ENCODE data around the gene TSPAN15. TPM values are rescaled to one million over a fixed set of nuclear protein-coding genes. Genes with fewer than 3 reads are reported as not detected.

The TSPAN15 gene
- total and polyA plus RNA-seq, 2 donors (not counting 1 experiment from before 2014, with no cell fraction given): 0.56 to 2.6 TPM

DNA sequence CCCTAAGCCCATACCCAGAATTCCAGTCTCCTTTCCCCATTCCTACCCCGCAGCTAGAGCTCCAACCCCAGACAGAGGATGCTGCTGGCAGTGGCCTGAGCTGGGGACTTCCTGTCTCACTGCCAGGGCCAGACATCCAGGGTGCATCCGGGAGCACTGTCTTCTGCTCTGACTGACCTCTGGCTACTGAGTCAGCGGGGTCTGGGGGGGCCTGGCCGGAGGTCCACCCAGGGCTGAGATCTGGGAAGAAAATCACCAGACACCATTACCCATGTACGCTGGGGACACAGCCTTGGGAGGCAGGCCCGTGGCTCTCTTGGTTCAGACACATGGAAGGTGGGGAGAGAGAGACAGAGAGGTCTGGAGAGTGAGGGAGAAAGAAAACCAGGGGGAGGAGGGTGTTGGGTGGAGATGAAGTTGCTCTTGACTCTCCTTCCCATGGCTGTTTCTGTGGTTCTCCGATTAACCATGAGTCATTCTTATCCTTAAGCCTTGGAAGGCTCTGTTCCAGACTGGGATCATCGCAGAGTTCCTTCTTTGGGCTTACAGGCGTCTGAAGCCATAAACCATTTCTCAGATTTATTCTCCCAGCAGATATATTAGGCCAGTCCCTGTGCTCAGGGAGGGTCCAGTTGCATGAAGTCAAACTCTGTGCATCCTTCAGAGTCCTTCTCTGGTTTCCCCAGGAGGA lies 23.6 kb downstream of the TSPAN15 start:
- TF ChIP-seq EZH2 (IDR thresholded peaks at IDR 0.05; ENCODE audit: low read length, missing control alignments): no peak
- TF ChIP-seq, protein P1, sequence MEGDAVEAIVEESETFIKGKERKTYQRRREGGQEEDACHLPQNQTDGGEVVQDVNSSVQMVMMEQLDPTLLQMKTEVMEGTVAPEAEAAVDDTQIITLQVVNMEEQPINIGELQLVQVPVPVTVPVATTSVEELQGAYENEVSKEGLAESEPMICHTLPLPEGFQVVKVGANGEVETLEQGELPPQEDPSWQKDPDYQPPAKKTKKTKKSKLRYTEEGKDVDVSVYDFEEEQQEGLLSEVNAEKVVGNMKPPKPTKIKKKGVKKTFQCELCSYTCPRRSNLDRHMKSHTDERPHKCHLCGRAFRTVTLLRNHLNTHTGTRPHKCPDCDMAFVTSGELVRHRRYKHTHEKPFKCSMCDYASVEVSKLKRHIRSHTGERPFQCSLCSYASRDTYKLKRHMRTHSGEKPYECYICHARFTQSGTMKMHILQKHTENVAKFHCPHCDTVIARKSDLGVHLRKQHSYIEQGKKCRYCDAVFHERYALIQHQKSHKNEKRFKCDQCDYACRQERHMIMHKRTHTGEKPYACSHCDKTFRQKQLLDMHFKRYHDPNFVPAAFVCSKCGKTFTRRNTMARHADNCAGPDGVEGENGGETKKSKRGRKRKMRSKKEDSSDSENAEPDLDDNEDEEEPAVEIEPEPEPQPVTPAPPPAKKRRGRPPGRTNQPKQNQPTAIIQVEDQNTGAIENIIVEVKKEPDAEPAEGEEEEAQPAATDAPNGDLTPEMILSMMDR (conservative IDR thresholded peaks at IDR 0.05 in 1 of 2, IDR thresholded peaks at IDR 0.05 in 1 of 2; ENCODE audit: low read depth in 1 of 2, low read length in 2 of 2): no peak
- Histone ChIP-seq H3K9me3 (ENCODE audit: control insufficient read depth, insufficient read depth, low read depth, low read length) (no peaks in the 10 kb centered on the region), H3K27ac (ENCODE audit: insufficient read depth, low read length) (no peak overlapping the region), H3K27me3 (ENCODE audit: control insufficient read depth, insufficient read depth, low read length) (peaks cover 18% of the 10 kb centered on the region), H2AFZ (ENCODE audit: low read length) (no peak overlapping the region), H3K79me2 (ENCODE audit: control insufficient read depth, insufficient read depth, low read length) (no peaks in the 10 kb centered on the region), H3K9ac (ENCODE audit: insufficient read depth, low read length) (no peak overlapping the region), H3K4me2 (ENCODE audit: extremely low read depth, insufficient read depth, low read length) (no peak overlapping the region), H3K4me1 (ENCODE audit: control insufficient read depth, extremely low read depth, insufficient read depth, low read length) (peaks cover 3% of the 10 kb centered on the region), H4K20me1 (ENCODE audit: control insufficient read depth, extremely low read depth, insufficient read depth, low read length) (no peaks in the 10 kb centered on the region), H3K36me3 (ENCODE audit: control insufficient read depth, insufficient read depth, low read length) (no peaks in the 10 kb centered on the region), H3K4me3 (replicated peaks in 1 of 4; ENCODE audit: control extremely low read depth in 1 of 4, insufficient read depth in 1 of 4, low read depth in 3 of 4, low read length in 4 of 4) (no peak overlapping the region)
- peak; percentile 62 to 86 for DNase-seq (ENCODE audit: low read depth in 2 of 2)

DNA sequence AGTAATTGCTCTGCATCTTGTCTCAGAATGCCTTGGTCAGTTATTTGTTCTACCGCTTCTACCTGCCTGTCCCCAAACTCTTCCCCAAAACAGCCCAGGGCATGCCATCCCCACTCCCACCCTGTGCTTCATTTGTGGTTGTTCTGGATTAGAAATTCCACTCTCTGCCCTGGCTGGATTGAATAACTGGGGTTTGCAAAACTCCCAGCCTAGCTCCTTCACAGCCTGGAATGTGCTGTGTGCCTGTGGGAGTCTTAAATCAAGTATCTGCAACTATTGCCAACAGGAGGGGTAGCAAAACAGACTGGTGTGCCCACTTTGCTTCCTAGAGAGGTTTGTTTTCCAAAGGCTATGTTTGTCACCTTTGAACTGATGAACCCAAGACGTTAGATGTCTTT lies 24.2 kb downstream of the TSPAN15 start:
- Histone ChIP-seq H3K9ac (ENCODE audit: insufficient read depth, low read length) (no peak overlapping the region), H3K79me2 (ENCODE audit: control insufficient read depth, insufficient read depth, low read length) (no peaks in the 10 kb centered on the region), H3K4me1 (ENCODE audit: control insufficient read depth, extremely low read depth, insufficient read depth, low read length) (peaks cover 3% of the 10 kb centered on the region), H4K20me1 (ENCODE audit: control insufficient read depth, extremely low read depth, insufficient read depth, low read length) (no peaks in the 10 kb centered on the region), H3K4me2 (ENCODE audit: extremely low read depth, insufficient read depth, low read length) (no peak overlapping the region), H3K27ac (ENCODE audit: insufficient read depth, low read length) (no peak overlapping the region), H3K27me3 (ENCODE audit: control insufficient read depth, insufficient read depth, low read length) (peaks cover 15% of the 10 kb centered on the region), H3K4me3 (replicated peaks in 1 of 4; ENCODE audit: control extremely low read depth in 1 of 4, insufficient read depth in 1 of 4, low read depth in 3 of 4, low read length in 4 of 4) (no peak overlapping the region), H2AFZ (ENCODE audit: low read length) (no peak overlapping the region), H3K36me3 (ENCODE audit: control insufficient read depth, insufficient read depth, low read length) (no peaks in the 10 kb centered on the region), H3K9me3 (ENCODE audit: control insufficient read depth, insufficient read depth, low read depth, low read length) (no peaks in the 10 kb centered on the region)
- no peak for TF ChIP-seq EZH2 (IDR thresholded peaks at IDR 0.05; ENCODE audit: low read length, missing control alignments)
- TF ChIP-seq, protein P1 (conservative IDR thresholded peaks at IDR 0.05 in 1 of 2, IDR thresholded peaks at IDR 0.05 in 1 of 2; ENCODE audit: low read depth in 1 of 2, low read length in 2 of 2): no peak
- DNase-seq (ENCODE audit: low read depth in 2 of 2): no peak

DNA sequence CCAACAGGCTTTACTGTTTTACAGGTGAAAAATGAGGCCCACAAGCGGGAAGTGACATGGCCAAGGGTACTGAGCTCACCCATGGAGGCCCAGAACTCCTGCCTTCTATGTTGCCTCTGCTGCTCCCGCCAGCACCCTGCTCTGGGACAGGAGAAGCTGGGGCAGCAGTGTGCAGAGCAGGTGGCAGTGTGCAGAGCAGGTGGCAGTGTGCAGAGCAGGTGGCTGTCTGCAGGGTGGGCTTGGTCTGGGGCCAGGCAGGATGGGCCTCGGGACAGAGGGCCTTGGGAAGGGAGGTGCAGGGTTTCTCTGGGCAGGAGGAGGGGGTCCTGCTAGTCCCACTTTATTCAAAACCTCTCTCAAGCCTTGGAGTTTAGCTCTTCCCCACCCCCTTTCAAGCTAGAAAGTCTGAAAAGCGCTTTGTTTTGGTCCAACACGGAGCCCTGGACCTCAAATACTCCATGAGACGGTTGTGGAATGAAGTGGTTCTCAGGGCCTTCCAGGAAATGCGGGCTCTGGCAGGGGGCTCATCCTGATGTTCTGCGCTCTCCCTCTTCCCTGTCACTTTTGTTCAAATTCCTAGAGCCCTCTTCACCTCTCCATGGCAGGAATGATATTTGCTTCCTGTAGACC lies 26.8 kb downstream of the TSPAN15 start:
- no peak for DNase-seq (ENCODE audit: low read depth in 2 of 2)
- Histone ChIP-seq H3K27me3 (ENCODE audit: control insufficient read depth, insufficient read depth, low read length) (peaks cover 12% of the 10 kb centered on the region), H3K9ac (ENCODE audit: insufficient read depth, low read length) (no peak overlapping the region), H3K4me2 (ENCODE audit: extremely low read depth, insufficient read depth, low read length) (no peak overlapping the region), H3K4me3 (replicated peaks in 1 of 4; ENCODE audit: control extremely low read depth in 1 of 4, insufficient read depth in 1 of 4, low read depth in 3 of 4, low read length in 4 of 4) (no peak overlapping the region), H4K20me1 (ENCODE audit: control insufficient read depth, extremely low read depth, insufficient read depth, low read length) (no peaks in the 10 kb centered on the region), H3K4me1 (ENCODE audit: control insufficient read depth, extremely low read depth, insufficient read depth, low read length) (peaks cover 3% of the 10 kb centered on the region), H3K36me3 (ENCODE audit: control insufficient read depth, insufficient read depth, low read length) (no peaks in the 10 kb centered on the region), H3K79me2 (ENCODE audit: control insufficient read depth, insufficient read depth, low read length) (no peaks in the 10 kb centered on the region), H3K9me3 (ENCODE audit: control insufficient read depth, insufficient read depth, low read depth, low read length) (no peaks in the 10 kb centered on the region), H2AFZ (ENCODE audit: low read length) (no peak overlapping the region), H3K27ac (ENCODE audit: insufficient read depth, low read length) (no peak overlapping the region)
- no peak for TF ChIP-seq EZH2 (IDR thresholded peaks at IDR 0.05; ENCODE audit: low read length, missing control alignments)
- TF ChIP-seq, protein P1 (conservative IDR thresholded peaks at IDR 0.05 in 1 of 2, IDR thresholded peaks at IDR 0.05 in 1 of 2; ENCODE audit: low read depth in 1 of 2, low read length in 2 of 2): no peak
